ENCODE results near the gene SLC13A3.

SLC13A3 gene

GRCh38 chr20:46631874-46632446, 19.3 kb downstream of the SLC13A3 start:
- peak; percentile 13 to 62 for DNase-seq

GRCh38 chr20:46631212-46631869, 19.9 kb downstream of the SLC13A3 start:
- peak in 1 of 2 donors; percentile 17 for DNase-seq

- no peak for DNase-seq
These were observed 21.0 kb downstream of the SLC13A3 start for GRCh38 chr20:46630306-46630705.

GRCh38 chr20:46629341-46629740, 21.9 kb downstream of the SLC13A3 start:
- DNase-seq = no peak

GRCh38 chr20:46627234-46627633, 24.0 kb downstream of the SLC13A3 start:
- no peak for DNase-seq

GRCh38 chr20:46626758-46627157, 24.5 kb downstream of the SLC13A3 start:
- DNase-seq = no peak

- DNase-seq = no peak
These were observed 25.3 kb downstream of the SLC13A3 start for GRCh38 chr20:46625875-46626373.

GRCh38 chr20:46624946-46625345, 26.3 kb downstream of the SLC13A3 start:
- DNase-seq = no peak

GRCh38 chr20:46622165-46622564, 29.1 kb downstream of the SLC13A3 start:
- no peak for DNase-seq

- DNase-seq = no peak
These were observed 29.8 kb downstream of the SLC13A3 start for GRCh38 chr20:46621492-46621891.

- DNase-seq = no peak
These were observed 31.8 kb downstream of the SLC13A3 start for GRCh38 chr20:46619445-46619844.

GRCh38 chr20:46618316-46619100, 32.8 kb downstream of the SLC13A3 start:
- DNase-seq = no peak

- DNase-seq = no peak
These were observed 36.8 kb downstream of the SLC13A3 start for GRCh38 chr20:46614503-46614902.

- DNase-seq = no peak
These were observed 41.1 kb downstream of the SLC13A3 start for GRCh38 chr20:46610145-46610544.

GRCh38 chr20:46609043-46609442, 42.2 kb downstream of the SLC13A3 start:
- no peak for DNase-seq

- no peak for DNase-seq
These were observed 43.3 kb downstream of the SLC13A3 start for GRCh38 chr20:46607849-46608497.

GRCh38 chr20:46607191-46607848, 43.9 kb downstream of the SLC13A3 start:
- DNase-seq = no peak

GRCh38 chr20:46606817-46607190, 44.5 kb downstream of the SLC13A3 start:
- no peak for DNase-seq

GRCh38 chr20:46605978-46606816, 45.1 kb downstream of the SLC13A3 start:
- no peak for DNase-seq

GRCh38 chr20:46605181-46605580, 46.1 kb downstream of the SLC13A3 start:
- DNase-seq = no peak

- DNase-seq = no peak
These were observed 46.6 kb downstream of the SLC13A3 start for GRCh38 chr20:46604551-46605133.
